Erythroblast (primary cell): ENCODE results near the gene CTNNA2.

Experiments
- GATA1 ChIP-seq: IDR thresholded peaks from 2 replicates; pipeline ENCODE4 v1.6.1; 2011; ENCODE audit warnings: low read depth, mild to moderate bottlenecking, control low read depth, low read length, moderate library complexity
- POLR2A ChIP-seq: IDR thresholded peaks from 2 replicates; pipeline ENCODE4 v1.6.1; 2011; ENCODE audit warnings: mild to moderate bottlenecking, low read length

DNA sequence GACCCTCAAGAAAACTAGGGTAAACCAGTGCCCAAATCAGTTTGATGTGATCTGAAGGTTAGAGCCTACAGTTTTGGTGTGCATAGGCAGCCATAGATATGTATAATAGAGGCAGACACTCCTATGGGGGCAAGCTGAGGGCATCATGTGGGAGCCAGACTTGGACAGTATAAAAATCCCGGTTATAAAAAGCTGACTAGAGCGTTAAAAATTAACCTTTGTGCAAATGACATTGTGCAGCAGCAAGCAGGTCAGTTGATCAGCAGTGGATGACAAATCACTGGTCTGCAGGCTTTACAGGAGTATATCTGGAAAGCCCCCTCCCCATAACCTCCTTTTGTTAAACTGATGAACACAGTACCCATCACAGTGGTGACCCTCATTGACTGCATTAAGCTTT is 107.8 kb downstream of the CTNNA2 start:
- TF ChIP-seq POLR2A (no peak), GATA1 (no peak)
